ENCODE results near the gene EYS.

- TF ChIP-seq POLR2A (IDR thresholded peaks at IDR 0.05; ENCODE audit: low read depth) (no peak), CTCF (IDR thresholded peaks at IDR 0.05) (no peak)
Observed at GRCh38 chr6:65149841-65150240, 557.2 kb downstream of the EYS start.
